ENCODE data around the gene JAKMIP1. TPM values are rescaled to one million over a fixed set of nuclear protein-coding genes. Genes with fewer than 3 reads are reported as not detected.

JAKMIP1 gene
- total RNA-seq, 1 donor from 2014 or later = 0.64 TPM

- Histone ChIP-seq H3K27ac (no peak overlapping the region), H3K4me3 (no peak overlapping the region), H3K4me1 (no peaks in the 10 kb centered on the region), H3K36me3 (no peaks in the 10 kb centered on the region), H3K9me3 (no peaks in the 10 kb centered on the region), H3K27me3 (no peaks in the 10 kb centered on the region)
- DNase-seq (no peak), ATAC-seq (no peak)
- intact Hi-C loops (cut with DNase I) = no loop called here
- TF ChIP-seq, protein P1, sequence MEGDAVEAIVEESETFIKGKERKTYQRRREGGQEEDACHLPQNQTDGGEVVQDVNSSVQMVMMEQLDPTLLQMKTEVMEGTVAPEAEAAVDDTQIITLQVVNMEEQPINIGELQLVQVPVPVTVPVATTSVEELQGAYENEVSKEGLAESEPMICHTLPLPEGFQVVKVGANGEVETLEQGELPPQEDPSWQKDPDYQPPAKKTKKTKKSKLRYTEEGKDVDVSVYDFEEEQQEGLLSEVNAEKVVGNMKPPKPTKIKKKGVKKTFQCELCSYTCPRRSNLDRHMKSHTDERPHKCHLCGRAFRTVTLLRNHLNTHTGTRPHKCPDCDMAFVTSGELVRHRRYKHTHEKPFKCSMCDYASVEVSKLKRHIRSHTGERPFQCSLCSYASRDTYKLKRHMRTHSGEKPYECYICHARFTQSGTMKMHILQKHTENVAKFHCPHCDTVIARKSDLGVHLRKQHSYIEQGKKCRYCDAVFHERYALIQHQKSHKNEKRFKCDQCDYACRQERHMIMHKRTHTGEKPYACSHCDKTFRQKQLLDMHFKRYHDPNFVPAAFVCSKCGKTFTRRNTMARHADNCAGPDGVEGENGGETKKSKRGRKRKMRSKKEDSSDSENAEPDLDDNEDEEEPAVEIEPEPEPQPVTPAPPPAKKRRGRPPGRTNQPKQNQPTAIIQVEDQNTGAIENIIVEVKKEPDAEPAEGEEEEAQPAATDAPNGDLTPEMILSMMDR (IDR thresholded peaks at IDR 0.05) = no peak
Observed at GRCh38 chr4:6095897-6096296, 104.5 kb downstream of the JAKMIP1 start.

GRCh38 chr4:6095023-6095752, 105.2 kb downstream of the JAKMIP1 start:
- no peak overlapping the region for H3K4me3 ChIP-seq
- H3K9me3 ChIP-seq = no peaks in the 10 kb centered on the region
- H3K4me1 ChIP-seq = no peaks in the 10 kb centered on the region
- no peaks in the 10 kb centered on the region for H3K36me3 ChIP-seq
- no peak for ATAC-seq
- intact Hi-C loops (cut with DNase I) = no loop called here
- TF ChIP-seq, protein P1 (IDR thresholded peaks at IDR 0.05) = no peak
- H3K27me3 ChIP-seq = no peaks in the 10 kb centered on the region
- no peak for DNase-seq
- no peak overlapping the region for H3K27ac ChIP-seq

GRCh38 chr4:6093671-6094070, 106.7 kb downstream of the JAKMIP1 start:
- Histone ChIP-seq H3K27me3 (no peaks in the 10 kb centered on the region), H3K4me1 (no peaks in the 10 kb centered on the region), H3K27ac (no peak overlapping the region), H3K36me3 (no peaks in the 10 kb centered on the region), H3K4me3 (no peak overlapping the region), H3K9me3 (no peaks in the 10 kb centered on the region)
- ATAC-seq (no peak), DNase-seq (no peak)
- intact Hi-C loops (cut with DNase I) = no loop called here
- TF ChIP-seq, protein P1 (IDR thresholded peaks at IDR 0.05) = no peak

- TF ChIP-seq, protein P1 (IDR thresholded peaks at IDR 0.05) = no peak
- intact Hi-C loops (cut with DNase I) = no loop called here
- ATAC-seq = no peak
Observed at GRCh38 chr4:6092971-6093370, 107.4 kb downstream of the JAKMIP1 start.

DNA sequence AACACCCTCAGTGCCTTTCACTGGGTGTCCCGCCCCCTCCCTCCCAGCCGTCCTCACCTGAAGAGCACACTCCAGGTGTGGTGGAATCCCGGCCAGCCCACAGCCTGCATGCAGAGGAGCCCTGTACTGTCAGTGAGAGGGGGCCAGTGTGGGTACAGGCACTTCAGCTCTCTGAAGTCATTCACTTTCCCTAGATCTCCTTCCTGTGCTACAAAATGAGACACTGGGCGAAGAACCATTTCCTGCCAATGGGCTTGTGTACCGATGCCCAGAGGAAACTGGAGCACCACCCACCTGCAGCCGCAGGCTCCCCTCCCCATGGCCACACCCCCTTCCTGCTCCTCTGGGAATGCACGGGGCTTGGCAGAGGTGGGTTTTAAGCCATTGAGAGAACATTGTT, 108.2 kb downstream of the JAKMIP1 start:
- ATAC-seq = no peak
- intact Hi-C loops (cut with DNase I) = no loop called here
- Histone ChIP-seq H3K4me1 (no peaks in the 10 kb centered on the region), H3K36me3 (no peaks in the 10 kb centered on the region), H3K27me3 (no peaks in the 10 kb centered on the region), H3K4me3 (no peak overlapping the region), H3K27ac (no peak overlapping the region), H3K9me3 (no peaks in the 10 kb centered on the region)
- TF ChIP-seq, protein P1 (IDR thresholded peaks at IDR 0.05) = no peak
- DNase-seq = no peak

More at GRCh38 chr4:6092971-6093370, 107.4 kb downstream of the JAKMIP1 start:
- no peak for DNase-seq
- no peaks in the 10 kb centered on the region for H3K4me1 ChIP-seq
- H3K9me3 ChIP-seq = no peaks in the 10 kb centered on the region
- no peaks in the 10 kb centered on the region for H3K27me3 ChIP-seq
- H3K36me3 ChIP-seq = no peaks in the 10 kb centered on the region
- H3K4me3 ChIP-seq = no peak overlapping the region
- H3K27ac ChIP-seq = no peak overlapping the region
